ENCODE data around the gene CCNB1IP1. TPM values are rescaled to one million over a fixed set of nuclear protein-coding genes. Genes with fewer than 3 reads are reported as not detected.
"Not testable (repeated sequence)": the region's sequence is repeated elsewhere in the genome, so short reads cannot be mapped to it uniquely, and the experiment has no call there.

Gene CCNB1IP1
- total RNA-seq, 6 donors from 2014 or later, result 27.1 to 50.5 (median 44.7) TPM

GRCh38 chr14:20274062-20274461, 59.0 kb downstream of the CCNB1IP1 start:
- no peak overlapping the region for H3K27ac ChIP-seq
- WGBS, 2 donors, result 95 to 97% methylated on average over 2 of the region's 2 CpGs
- H3K4me1 ChIP-seq, result no peaks in the 10 kb centered on the region
- no peak overlapping the region for H3K4me3 ChIP-seq
- no peak for ATAC-seq (ENCODE audit: low FRiP score in 2 of 2)
- peaks cover 0 to 24% (median 1%) of the 10 kb centered on the region in 4 donors for H3K9me3 ChIP-seq
- no peak for DNase-seq
- H3K36me3 ChIP-seq, result peaks cover 0 to 3% (median 0%) of the 10 kb centered on the region in 4 donors
- TF ChIP-seq EP300 (IDR thresholded peaks at IDR 0.05) (no peak), POLR2AphosphoS5 (IDR thresholded peaks at IDR 0.05) (no peak), POLR2A (IDR thresholded peaks at IDR 0.05) (no peak), CTCF (IDR thresholded peaks at IDR 0.05) (no peak)
- no peaks in the 10 kb centered on the region for H3K27me3 ChIP-seq

- H3K27ac ChIP-seq; H3K9me3 ChIP-seq; H3K4me3 ChIP-seq; H3K36me3 ChIP-seq; H3K27me3 ChIP-seq; DNase-seq; ATAC-seq (ENCODE audit: low FRiP score in 2 of 2); H3K4me1 ChIP-seq: not testable (repeated sequence)
- WGBS, 2 donors, result 95 to 96% methylated on average over 5 of the region's 5 CpGs
These were observed 68.7 kb downstream of the CCNB1IP1 start for GRCh38 chr14:20264361-20264760.

- TF ChIP-seq POLR2AphosphoS5 (IDR thresholded peaks at IDR 0.05) (no peak), POLR2A (IDR thresholded peaks at IDR 0.05) (no peak), CTCF (IDR thresholded peaks at IDR 0.05) (no peak), EP300 (IDR thresholded peaks at IDR 0.05) (no peak)
- Histone ChIP-seq H3K36me3 (no peaks in the 10 kb centered on the region), H3K4me1 (no peaks in the 10 kb centered on the region), H3K4me3 (no peak overlapping the region), H3K27me3 (no peaks in the 10 kb centered on the region), H3K9me3 (no peaks in the 10 kb centered on the region), H3K27ac (no peak overlapping the region)
- no peak for DNase-seq
- no peak for ATAC-seq (ENCODE audit: low FRiP score in 2 of 2)
- WGBS, 2 donors, result 47 to 59% methylated on average over 3 of the region's 3 CpGs
These were observed 70.4 kb downstream of the CCNB1IP1 start for GRCh38 chr14:20262642-20263128.

Small RNA genes lying within 50 kb of the gene (small RNA-seq; reads per million reads assigned to genes)
- gene SNORA79B (0 to 1.4 (median 0) reads per million in 4 donors), gene SNORD126 (66.2 to 261 (median 158) reads per million in 4 donors)

Other genes with a start within 250 kb of the CCNB1IP1 start
- not detected for gene OR4K17, start 222.5 kb downstream of the CCNB1IP1 start, total RNA-seq
- gene OR4N5, start 194.5 kb downstream of the CCNB1IP1 start, total RNA-seq, result not detected
- not detected for gene OR11G2, start 142.4 kb downstream of the CCNB1IP1 start, total RNA-seq
- gene OR11H6, start 109.6 kb downstream of the CCNB1IP1 start, total RNA-seq, result not detected
- not detected for gene OR11H7, start 104.3 kb downstream of the CCNB1IP1 start, total RNA-seq
- gene OR11H4, start 94.0 kb downstream of the CCNB1IP1 start, total RNA-seq, result not detected
- 10 to 100 TPM in 4 of 6 donors, 1 to 10 TPM in 2; 8.1 to 28.4 (median 17.7) TPM for gene TTC5, start 27.3 kb downstream of the CCNB1IP1 start, total RNA-seq
- 10 to 100 TPM; 11.6 to 31.4 (median 17.6) TPM for gene PARP2, start 10.4 kb upstream of the CCNB1IP1 start, total RNA-seq
- 10 to 100 TPM; 23.3 to 97.4 (median 39.6) TPM for gene TEP1, start 80.2 kb upstream of the CCNB1IP1 start, total RNA-seq
- gene KLHL33, start 102.9 kb upstream of the CCNB1IP1 start, total RNA-seq, result under 1 TPM in 3 of 6 donors, not detected in 3; 0.22 to 0.60 (median 0.24) TPM
- gene OSGEP, start 121.5 kb upstream of the CCNB1IP1 start, total RNA-seq, result 10 to 100 TPM; 31.7 to 58.8 (median 48.1) TPM
- 100 to 1,000 TPM in 4 of 6 donors, 10 to 100 TPM in 2; 81.5 to 134 (median 119) TPM for gene APEX1, start 121.9 kb upstream of the CCNB1IP1 start, total RNA-seq
- gene PIP4P1, start 128.2 kb upstream of the CCNB1IP1 start, total RNA-seq, result 10 to 100 TPM; 20.8 to 58.7 (median 34.2) TPM
- 10 to 100 TPM in 5 of 6 donors, 1 to 10 TPM in 1; 6.3 to 98.8 (median 32.9) TPM for gene PNP, start 136.1 kb upstream of the CCNB1IP1 start, total RNA-seq
- 1 to 10 TPM in 1 of 6 donors, under 1 TPM in 1, not detected in 4; 0.64 to 1.0 TPM for gene RNASE10, start 172.3 kb upstream of the CCNB1IP1 start, total RNA-seq
- gene RNASE9, start 227.8 kb upstream of the CCNB1IP1 start, total RNA-seq, result not detected